Posterior cingulate gyrus (tissue), 11 donors: Measurements from ENCODE around the gene MYO7B.

ENCODE experiments used
- DNase-seq, 10 donors: peaks; one replicate each; pipeline versions ENCODE4 v3.0.0 to v3.0.0-alpha.2; 2020 to 2021; ENCODE audit warnings: mixed read lengths in 3 of 10
- intact Hi-C: fragments of 100-400 bp; cut with DNase I; formaldehyde crosslinking; loops from one replicate; pipeline ENCODE4 v1.15.1; 2023

The MYO7B gene

DNA sequence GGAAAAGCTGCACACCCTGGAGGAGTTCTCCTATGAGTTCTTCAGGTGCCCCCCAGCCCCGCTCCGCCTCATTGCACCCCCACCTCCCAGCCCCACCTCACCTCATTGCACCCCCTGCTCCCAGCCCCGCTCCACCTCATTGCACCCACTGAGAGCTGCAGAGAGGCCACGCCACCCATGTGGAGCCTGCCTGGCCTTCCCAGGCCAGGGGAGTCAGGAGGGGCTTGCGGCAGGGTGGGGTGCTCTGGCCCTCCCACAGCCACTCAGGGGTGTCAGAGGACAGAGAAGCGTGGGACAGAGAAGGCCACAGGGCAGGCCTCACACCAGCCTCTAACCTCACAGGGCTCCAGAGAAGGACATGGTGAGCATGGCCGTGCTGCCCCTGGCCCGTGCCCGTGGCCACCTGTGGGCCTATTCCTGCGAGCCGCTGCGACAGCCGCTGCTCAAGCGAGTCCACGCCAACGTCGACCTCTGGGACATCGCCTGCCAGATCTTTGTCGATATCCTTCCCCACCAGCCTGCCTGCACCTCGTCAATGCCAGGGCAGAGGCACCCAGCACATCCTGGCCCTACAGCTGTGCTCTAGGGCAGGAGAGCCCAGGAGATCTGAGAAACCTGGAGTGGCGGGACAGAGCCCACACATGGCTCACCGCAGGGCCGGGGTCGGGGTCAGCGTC is 95.5 kb downstream of the MYO7B start:
- intact Hi-C loops: no loop called here
- DNase-seq: peak in 1 of 10 donors; percentile 65

DNA sequence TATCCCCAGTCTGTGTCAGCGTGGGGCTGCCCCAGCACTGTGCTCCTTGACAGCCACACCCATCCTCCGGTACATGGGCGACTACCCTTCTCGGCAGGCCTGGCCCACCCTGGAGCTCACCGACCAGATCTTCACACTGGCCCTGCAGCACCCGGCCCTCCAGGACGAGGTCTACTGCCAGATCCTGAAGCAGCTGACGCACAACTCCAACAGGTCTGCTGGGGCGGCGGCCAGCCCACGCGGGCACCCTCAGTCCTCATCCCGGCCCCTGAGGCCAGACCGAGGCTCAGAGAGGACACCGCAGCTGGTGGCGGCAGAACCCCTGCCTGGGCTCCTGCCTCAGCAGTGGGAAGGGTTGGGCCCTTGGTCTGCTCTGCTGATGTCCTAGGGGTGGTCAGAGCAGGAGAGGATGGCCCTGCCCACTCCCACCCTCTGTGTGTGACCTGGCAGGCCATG is 96.1 kb downstream of the MYO7B start:
- intact Hi-C loops: no loop called here
- peak in 1 of 10 donors; percentile 44 for DNase-seq

- peak in 1 of 10 donors; percentile 63 for DNase-seq
- intact Hi-C loops: no loop called here
Observed at GRCh38 chr2:127631997-127632581, 96.6 kb downstream of the MYO7B start.

DNA sequence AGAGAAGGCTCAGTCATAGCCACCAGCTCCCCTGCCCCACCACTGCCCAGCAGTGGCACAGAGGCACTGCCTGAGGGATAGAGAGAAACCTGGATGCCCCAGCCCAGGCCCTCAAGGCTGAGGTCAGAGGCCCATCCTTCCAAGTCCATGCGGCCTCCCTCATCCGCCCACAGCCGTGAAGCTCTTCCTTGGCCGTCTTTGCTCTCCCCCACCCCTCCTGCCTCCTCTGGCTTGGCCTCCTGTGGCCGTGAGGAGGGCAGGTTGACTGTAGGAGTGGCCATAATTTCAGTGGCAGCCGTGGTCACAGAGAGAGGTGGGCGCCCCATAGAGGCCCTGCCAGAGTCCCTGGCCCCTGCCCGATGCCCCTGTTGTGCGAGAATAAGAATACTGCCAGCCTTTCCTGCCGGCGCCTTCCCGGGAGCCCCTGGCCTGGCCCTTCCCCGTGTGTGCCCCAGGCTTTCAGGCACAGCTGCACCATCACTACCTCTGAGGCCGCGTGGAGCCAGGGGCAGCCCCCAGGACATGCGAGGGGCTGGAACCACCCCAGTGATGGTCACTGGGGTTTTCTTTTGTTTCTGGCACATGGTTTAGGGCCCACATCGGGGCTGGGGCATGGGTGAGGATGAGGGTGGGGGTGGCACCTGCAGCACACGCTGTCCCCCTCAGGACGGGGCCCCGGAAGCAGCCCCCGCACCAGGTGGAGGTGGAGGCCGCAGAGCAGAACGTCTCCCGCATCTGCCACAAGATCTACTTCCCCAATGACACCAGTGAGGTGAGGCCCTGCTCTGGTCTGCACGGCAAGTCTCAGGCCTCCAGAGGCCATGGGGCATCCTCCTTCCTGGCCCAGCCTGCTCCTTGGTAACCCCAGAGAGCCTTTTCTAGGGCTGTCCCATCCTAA is 97.4 kb downstream of the MYO7B start:
- DNase-seq: peak in 1 of 10 donors; percentile 39
- intact Hi-C loops: no loop called here

DNA sequence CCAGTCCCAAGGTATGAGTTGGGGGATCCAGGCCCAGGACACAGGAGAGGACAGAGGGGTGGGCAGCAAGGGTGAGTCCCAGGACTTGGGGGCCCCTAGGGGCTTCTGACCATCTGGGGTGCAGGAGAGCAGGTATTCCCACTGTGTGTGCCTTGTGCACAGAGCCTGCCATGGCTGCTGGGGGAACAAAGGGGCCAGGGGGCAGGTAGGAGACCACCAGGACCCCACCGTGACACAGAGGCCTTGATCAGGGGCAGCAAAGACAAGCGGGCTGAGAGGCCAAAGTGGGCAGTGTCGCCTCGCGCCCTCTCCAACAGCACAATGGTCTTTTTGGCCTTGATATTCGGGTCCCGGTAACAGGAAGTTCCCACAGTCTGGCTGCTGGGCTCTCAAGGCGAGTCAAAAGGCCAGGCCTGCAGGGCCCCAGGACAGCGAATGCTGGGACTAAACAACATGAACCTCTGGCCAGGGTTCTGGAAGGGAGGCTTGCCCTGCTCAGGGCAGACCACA is 98.1 kb downstream of the MYO7B start:
- DNase-seq: peak in 1 of 10 donors; percentile 55
- intact Hi-C loops: no loop called here

DNA sequence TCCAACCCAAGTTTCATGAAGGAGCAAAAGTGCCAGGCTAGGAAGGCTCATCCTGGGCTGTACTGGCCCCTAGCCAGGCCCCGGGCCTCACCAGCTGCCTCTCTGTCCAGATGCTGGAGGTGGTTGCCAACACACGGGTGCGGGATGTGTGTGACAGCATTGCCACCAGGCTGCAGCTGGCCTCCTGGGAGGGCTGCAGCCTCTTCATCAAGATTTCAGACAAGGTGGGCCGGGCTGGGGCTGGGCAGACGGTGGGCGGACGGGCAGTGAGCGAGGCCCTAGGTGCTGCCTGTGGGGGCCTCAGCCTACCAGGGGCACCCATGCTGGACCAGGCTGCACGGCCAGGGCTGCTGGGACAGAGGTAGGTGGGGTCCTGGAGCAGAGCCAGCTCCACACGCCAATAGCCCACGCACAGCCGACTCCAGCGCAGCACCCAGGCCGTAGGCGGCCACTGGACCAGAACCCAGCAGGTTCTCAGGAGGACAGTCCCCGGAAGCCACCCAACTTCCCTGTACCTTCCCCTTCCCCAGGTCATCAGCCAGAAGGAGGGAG is 98.7 kb downstream of the MYO7B start:
- intact Hi-C loops: no loop called here
- DNase-seq: peak in 1 of 10 donors; percentile 75

- DNase-seq: peak in 1 of 10 donors; percentile 55
Observed at GRCh38 chr2:127634626-127635379, 99.3 kb downstream of the MYO7B start.

GRCh38 chr2:127635380-127636237 is 100.1 kb downstream of the MYO7B start:
- intact Hi-C loops: no loop called here

More at GRCh38 chr2:127634626-127635379, 99.3 kb downstream of the MYO7B start:
- intact Hi-C loops: no loop called here

DNA sequence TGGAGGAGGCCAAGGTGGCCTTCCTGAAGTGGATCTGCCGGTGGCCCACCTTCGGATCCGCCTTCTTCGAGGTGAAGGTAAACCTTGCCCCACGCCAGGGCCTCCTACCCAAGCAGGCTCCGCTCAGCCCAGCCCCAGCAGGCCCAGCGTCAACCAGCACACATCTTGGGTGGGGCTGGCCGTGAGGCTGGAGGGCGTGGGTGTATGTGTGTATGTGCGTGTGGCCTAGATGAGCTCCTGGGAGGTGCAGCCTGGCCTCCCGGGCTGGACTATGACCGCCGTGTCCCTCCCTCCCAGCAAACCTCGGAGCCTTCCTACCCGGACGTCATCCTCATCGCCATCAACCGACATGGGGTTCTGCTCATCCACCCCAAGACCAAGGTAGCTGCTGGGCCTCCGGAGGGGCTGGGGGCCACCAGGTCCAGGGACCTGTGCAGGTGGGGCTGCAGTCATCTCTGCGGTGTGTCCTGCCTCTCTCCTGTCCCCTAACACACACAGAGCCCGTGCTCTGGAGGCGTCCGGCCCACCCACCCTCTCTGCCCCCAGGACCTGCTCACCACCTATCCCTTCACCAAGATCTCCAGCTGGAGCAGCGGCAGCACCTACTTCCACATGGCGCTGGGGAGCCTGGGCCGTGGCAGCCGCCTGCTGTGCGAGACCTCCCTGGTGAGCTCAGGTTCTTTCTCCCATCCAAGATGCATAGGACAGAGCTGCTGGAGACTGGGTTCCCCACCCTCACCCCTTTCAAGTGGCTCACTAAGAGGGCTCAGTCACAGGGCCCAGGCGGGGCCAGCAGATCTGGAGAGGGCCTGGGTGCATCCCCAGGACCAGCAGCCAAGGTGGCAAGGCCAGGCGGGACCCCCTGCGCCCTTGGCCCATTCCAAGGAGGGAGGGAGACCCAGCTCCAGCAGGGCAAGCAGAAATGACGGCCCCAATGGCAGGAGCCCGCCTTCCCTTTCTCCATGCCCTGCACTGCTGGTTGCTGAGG is 101.1 kb downstream of the MYO7B start:
- peak in 1 of 10 donors; percentile 48 for DNase-seq
- intact Hi-C loops: no loop called here

More at GRCh38 chr2:127635380-127636237, 100.1 kb downstream of the MYO7B start:
- DNase-seq: peak in 1 of 10 donors; percentile 54

GRCh38 chr2:127637236-127637630 is 101.8 kb downstream of the MYO7B start:
- peak in 1 of 10 donors; percentile 49 for DNase-seq
- intact Hi-C loops: no loop called here

- peak in 2 of 10 donors; percentile 49 to 69 for DNase-seq
- intact Hi-C loops: no loop called here
Observed at GRCh38 chr2:127637725-127638252, 102.3 kb downstream of the MYO7B start.

- intact Hi-C loops: no loop called here
- peak in 1 of 10 donors; percentile 65 for DNase-seq
Observed at GRCh38 chr2:127638361-127639110, 103.1 kb downstream of the MYO7B start.

- no peak for DNase-seq
- intact Hi-C loops: no loop called here
Observed at GRCh38 chr2:127639111-127639474, 103.6 kb downstream of the MYO7B start.

DNA sequence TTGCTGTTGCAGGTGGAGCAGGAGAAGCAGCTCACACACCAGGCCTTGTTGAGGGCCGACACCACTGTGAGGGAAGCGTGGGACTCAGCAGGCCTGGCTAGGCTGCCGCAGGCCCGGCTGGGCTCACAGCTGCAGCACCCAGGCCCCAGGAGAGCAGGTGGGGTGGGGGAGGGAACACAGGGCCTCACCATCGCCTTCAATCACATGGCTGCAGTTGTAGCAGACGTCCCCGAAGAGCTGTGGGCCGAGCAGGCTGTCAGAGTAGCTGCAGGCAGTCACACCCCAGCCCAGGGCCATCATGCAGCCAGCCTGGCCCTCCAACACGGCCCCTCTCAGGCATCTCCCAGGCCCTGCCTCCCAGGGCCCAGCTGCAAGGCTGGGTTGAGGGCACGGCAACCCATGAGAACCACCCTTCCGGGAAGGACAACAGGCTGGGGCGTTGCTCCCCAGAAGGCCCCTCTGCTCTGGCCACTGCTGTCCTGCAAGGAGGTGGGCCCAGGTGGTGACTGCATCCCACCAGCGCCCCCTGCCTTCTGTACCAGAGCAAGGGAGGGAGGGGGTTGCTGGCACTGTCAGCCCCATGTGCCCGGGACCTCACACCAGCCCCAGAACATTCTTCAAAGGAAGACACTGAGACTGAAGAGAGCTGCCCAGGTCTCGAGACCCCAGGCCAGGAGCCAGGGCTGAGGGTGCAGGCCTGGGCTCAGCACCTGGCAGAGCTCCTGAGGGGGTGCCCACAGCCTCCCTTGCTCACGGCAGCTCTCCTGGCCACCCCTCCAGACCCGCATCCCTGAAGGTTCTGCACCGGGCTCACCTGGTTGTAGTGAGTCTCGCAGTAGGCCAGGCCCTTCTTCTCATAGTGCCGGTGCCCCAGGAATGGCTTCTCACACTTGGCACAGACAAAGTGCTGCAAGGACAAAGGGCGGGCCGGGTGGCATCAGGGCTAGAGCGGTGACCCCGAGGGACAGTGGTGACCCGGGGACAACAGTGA is 104.9 kb downstream of the MYO7B start:
- intact Hi-C loops: no loop called here
- DNase-seq: no peak

GRCh38 chr2:127641133-127641532 is 105.7 kb downstream of the MYO7B start:
- intact Hi-C loops: no loop called here
- no peak for DNase-seq
